ENCODE results near the gene FZR1.
"Not testable (repeated sequence)": the region's sequence is repeated elsewhere in the genome, so short reads cannot be mapped to it uniquely, and the experiment has no call there.

Gene FZR1

DNA sequence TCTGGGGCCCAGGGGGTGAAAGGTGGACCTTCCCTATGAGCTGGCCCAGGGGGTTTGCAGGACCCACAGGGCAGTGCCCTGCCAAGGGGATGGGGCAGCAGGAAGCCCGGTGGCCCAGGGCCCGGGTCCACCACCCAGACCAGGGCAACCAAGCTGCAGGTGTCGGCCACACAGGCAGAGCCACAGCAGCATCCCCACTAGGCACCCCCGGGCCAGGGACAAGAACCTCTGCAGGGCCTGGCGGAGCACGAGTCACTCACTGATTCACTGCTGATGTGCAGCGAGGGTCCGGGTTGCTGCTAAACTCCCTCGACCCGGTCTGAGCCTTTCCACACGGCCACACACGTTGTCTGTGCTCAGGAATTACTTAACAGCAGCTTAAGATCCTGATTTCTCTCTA is 8.8 kb downstream of the FZR1 start:
- DNase-seq (ENCODE audit: low read depth), result no peak

DNA sequence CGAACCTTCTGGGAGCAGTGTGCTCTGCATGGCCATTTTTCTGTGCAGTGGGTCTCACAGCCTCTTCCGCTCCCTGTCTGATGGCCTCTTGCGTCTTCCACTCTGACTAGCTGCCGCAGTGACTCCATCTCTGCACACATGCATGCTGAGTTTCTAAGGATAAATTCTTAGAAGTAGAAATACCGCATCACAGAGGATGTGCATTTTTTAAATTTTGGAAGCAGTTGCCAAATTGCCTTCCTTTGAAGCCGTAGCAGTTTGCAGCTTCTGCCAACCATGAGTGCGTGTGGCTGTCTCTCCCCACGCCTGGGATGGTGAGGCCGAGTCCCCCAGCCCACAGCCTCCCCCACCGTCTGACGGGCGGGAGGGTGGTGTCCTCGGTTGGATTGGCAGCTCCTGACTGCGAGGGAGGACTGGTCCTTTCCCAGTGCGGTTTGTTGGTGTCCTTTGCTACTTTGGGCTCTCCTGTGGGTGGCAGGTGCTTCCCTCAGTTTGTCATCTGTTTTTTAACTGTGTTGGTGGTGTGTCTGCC is 9.8 kb downstream of the FZR1 start:
- DNase-seq (ENCODE audit: low read depth), result no peak

DNA sequence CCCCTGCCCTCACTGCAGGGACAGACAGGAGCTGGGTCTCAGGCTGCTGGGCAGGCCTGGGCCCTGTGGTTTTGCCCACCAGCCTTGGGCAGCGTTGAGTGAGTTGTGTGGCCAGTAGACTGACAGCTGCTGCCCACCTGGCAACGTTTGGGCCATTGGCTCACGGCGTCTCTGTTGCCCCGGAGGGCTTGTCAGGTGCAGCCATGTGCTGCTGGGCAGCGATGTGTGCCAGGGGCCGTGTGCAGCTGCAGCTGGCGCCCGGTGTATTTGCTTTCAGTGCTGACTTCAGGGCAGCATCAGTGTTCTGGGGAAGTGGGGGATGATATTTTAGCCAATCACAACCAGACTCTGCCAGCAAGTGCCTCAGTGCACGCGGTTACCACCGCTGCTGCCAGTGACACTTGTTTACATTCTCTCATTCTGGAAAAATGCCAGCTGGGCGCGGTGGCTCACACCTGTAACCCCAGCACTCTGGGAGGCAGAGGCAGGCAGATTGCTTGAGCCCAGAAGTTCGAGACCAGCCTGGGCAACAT is 10.6 kb downstream of the FZR1 start:
- DNase-seq (ENCODE audit: low read depth), result peak; percentile 33

DNA sequence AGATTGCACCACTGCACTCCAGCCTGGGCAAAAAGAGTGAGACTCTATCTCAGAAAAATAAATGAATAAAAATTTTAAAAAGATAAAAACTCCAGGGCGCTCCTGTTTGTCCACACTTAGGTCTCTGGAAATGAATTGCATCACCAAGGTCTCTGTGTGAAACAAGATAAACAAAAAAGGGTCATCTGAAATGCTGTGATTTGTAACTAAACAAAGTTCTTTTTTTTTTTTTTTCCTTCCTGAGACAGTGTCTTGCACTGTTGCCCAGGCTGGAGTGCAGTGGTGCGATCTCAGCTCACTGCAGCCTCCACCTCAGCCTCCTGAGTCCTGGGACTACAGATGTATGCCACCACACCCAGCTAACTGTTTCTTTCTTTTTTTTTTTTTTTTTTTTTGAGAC is 11.5 kb downstream of the FZR1 start:
- DNase-seq (ENCODE audit: low read depth), result no peak

DNA sequence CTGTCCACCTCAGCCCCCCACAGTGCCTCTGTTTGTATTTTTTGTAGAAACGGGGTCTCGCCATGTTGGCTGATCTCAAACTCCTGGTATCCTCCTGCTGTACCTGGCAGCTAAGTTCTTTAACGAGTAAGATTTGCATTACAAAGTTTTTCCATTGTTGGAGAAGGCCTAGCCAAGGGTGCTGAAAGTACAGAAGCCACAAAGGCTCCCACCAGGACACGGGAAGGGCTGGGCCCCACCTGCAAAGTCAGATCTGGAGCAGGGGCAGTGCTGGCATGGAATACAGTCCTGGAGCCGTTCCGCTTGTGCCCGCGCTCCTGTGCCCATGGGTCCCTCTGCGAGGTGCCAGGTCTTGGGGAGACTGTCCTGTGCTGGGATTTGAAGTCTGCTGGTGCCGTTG is 12.1 kb downstream of the FZR1 start:
- DNase-seq (ENCODE audit: low read depth), result no peak

DNA sequence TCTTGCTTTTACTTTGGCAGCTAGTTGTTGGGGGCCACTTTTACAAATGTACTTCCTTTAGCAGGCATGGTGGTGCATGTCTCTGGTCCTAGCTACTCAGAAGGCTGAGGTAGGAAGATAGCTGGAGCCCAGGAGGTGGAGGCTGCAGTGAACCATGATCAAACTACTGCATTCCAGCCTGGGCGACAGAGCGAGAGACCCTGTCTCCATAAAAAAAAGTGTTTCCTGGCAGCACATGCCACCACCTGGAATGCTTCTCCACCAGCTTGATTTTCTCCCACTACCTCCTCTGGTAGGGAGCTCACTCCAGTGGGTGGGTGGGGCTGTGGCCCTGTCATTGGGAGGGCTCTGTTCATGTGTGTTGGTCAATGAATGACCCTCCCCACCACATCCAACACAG is 12.5 kb downstream of the FZR1 start:
- no peak for DNase-seq (ENCODE audit: low read depth)

DNA sequence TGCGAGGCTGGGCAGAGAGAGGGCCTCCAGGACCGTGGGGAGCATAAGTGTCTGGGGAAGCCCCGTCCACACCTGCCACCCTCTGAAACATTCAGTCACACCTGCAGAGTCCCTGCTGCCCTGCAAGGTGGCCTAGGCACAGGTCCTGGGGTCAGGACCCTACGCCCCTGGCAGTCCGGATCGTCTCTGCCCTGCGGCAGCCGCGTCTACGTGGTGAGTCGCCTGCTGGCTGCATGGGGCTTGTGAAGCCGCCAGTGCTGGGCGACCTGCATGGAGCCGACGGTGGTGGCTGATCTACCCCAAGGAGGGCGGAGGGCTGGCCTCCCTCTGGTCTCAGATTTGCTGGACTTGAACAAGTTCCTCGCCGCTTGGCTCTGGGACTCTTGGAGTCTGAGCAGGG is 13.0 kb downstream of the FZR1 start:
- DNase-seq (ENCODE audit: low read depth), result no peak

DNA sequence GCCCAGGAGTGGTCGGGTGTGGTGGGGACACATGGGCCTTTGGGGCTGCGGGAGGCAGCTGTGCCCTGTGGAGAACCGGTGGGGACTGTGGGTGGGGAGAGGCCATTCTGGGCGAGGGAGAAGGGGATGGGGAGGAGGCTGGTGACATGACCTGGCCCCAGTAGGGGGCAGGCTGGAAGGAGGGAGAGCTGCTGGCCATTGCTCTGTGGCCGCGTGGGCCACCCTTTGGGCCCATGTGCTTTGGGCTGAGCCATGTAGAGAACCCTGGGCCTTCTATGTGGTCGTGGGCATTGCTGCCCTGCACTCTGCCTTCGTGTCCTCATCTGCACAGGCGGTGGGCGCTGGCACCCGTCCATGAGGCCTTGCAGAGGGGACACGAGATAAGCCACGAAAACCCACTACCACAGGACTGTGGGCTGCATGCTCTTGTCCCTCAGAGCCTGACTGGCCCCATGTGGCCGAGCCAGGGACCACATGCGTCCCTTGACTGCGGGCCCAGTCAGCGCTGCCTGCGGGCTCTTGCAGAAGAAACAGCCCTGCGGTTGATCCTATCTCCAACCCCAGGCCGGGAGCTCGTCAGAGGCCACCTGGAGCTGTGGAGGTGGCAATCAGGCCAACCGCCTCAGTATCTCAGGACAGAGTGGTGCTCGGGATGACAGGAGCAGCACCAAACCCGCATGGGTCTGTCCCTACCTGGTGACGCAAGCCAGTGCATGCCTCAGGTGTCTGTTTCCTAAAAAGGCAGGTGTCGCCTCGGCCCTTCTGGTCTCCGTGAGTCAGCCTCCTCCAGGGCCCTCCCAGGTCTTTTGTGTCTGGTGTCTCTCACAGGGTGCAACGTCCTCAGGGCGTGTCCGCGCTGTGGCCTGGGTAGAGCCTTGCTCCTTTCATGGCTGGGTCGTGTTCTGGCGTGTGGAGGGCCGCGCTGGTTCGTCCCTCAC is 14.3 kb downstream of the FZR1 start:
- no peak for DNase-seq (ENCODE audit: low read depth)

DNA sequence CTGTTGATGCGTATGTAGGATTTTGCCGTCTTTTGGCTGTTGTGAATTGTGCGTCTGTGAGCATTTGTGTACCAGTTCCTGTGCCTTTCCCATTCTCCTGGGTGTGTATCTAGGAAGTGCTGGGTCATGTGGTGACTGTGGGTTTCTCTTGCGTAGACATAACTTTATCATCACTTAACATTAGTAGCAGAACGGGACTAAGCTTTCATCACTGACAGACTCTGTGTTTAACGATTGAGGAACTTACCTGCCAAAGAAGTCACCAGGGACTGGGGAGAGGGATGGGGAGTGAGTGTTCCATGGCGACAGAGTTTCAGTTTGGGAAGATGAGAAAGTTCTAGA is 15.0 kb downstream of the FZR1 start:
- no peak for DNase-seq (ENCODE audit: low read depth)

DNA sequence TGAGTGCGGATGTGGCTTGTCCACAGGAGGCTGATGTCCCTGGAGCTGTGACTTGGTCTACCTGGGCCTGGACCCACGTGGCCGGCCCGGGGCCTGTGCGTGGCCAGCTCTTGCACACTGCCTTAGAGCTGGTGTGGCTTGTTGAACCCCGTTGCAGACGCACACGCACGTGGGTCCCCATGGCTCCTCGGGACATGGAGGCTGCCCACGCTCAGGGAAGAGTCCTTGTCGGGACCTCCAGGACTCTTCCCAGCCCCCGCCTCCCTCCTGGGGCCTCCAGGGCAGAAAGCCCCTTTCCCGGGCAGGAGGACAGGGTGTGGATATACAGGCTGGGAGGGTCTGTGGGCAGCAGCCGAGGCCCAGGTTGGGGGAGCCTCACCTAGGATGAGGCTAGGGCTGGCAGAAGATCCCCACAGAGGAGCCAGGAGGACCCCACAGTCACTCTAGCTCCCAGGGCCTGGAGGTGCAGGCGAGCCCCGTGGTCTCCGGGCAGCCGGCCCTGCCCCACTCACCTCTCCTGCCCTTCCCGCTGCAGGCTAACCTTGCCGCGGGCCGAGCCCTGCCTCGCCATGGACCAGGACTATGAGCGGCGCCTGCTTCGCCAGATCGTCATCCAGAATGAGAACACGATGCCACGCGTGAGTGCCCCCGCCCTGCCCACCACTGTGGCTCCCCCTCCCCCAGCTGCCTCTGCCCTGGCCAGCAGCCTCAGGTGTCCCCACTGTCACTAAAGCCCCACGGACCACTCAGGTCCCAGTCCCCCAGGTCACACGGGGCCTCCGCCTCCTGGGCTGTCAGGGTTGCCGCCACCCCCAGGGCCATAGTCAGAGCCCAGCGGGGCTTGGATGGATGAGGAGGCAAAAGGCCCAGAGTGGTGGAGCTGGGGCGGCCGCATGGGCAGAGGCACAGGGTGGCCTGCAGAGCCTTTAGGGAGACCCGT is 16.6 kb downstream of the FZR1 start:
- DNase-seq (ENCODE audit: low read depth), result no peak

DNA sequence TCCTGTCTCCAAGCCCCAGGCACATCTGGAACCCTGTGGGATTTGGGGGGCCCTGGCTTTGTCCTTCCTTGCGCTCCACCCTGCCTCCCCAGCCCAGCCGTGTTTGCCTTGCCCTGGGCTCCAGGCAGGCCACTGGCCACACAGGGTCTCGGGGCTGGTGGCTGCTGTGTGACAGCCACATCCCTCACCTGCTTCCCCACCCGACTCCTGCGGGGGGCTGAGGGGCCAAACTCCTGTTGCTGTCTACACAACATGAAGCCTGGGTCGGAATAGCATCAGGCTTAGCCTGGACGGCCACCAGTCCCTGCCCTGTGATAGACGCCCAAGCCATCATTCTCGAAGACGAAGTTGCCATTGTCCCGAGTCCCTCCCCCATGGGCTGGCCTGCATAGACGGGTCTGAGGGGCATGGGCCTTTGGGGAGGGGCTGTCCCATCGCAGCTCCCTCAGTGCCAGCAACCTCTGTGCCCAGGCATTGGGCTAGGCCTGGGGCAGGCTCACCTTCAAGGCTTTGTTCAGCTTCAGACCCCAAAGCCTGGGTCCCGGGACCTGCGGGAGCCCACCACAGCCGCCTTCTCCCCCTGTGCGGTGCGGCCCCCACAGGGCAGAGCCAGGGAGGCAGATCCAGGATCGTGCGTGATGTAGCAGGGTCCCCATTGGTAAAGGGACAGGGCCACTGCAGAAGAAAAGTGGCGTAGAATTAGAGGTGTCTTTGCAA is 17.4 kb downstream of the FZR1 start:
- DNase-seq (ENCODE audit: low read depth), result no peak

DNA sequence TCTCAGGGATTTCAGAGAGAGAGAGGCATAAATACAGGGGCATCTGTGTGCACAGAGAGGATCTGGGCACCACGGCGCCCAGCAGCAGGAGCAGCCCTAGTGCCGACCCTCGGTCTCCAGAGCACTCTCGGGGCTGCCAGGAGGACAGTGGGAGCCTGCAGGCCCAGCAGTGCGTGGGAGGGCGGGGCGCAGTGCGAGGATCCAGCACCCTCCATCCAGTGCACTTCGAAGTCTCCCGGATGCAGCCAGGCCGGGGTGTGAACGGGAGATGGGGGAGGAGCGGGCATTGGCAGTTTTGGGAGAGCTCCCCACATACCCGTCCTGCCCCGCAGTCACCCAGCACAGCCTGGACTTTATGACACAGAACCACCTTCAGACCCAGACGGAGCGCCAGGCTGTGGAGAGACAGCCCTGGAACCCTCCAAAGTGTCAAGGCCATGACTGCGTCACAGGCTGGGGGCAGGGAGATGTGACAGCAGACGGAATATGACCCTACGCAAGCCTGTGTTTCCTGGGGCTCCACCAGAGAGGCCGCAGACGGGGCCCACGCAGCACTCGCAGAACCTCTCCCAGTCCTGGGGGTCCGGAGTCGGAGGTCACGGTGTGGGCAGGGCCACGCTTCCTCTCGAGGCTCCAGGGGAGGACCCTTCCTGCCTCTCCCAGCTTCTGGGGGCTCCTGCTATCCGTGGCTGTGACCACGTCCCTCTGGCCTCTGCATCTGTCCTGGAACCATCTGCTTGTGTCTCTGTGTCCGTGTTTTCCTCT is 18.1 kb downstream of the FZR1 start:
- no peak for DNase-seq (ENCODE audit: low read depth)

DNA sequence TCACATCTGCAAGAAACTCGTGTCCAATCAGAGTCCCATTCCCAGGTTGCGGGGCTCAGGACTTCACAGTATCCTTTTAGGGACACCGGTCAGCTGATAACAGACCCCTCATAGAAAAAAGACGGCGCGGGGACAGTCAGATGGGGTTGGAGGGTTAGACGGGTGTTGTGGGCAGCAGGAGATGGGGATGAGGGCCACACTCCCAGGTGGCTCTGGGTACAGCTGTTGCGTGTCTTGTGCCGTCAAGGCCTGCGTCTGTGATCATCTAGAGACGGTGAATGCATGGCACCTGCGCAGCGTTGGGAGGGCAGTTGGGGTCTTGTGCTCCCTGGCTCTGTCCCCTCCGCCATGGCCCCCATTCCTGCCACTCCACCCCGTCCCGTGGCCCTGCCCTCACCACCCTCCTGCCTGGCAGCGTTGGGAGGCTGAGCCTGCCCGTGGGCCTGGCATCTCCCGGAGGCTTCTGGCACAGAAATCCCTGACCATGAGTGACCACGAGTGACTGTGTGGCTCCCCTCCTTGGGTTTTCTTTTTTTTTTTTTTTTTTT is 18.9 kb downstream of the FZR1 start:
- no peak for DNase-seq (ENCODE audit: low read depth)

DNA sequence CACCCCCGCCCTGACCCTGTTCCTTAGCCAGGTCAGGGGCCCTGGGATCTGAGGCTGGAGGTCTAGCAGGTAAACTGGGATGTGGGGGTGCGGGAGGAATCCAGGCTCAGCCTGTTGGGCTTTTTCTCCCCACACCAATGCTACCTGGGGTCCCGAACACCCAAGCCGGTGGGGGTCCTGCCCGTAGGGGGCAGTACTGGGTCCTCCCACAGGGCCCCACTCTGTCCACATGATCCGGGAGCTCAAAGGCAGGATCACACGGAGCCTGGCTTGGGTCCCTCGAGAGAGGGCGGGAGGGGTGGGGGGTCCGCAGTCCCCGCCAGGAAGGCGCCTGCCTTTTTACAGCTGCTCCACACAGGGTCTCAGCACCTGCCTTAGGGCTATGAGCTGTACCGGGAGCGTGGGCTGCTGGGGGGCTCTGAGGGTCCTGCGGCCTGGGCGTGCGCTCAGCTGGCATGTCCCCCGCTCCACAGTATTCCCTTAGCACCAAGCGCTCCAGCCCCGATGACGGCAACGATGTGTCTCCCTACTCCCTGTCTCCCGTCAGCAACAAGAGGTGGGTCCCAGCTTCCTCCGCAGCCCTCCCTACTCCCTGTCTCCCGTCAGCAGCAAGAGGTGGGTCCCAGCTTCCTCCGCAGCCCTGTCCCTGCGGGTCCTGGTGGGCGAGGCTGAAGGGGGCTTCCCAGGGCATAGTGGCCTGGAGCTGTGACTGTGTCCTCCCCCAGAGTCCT is 20.6 kb downstream of the FZR1 start:
- DNase-seq (ENCODE audit: low read depth), result no peak

DNA sequence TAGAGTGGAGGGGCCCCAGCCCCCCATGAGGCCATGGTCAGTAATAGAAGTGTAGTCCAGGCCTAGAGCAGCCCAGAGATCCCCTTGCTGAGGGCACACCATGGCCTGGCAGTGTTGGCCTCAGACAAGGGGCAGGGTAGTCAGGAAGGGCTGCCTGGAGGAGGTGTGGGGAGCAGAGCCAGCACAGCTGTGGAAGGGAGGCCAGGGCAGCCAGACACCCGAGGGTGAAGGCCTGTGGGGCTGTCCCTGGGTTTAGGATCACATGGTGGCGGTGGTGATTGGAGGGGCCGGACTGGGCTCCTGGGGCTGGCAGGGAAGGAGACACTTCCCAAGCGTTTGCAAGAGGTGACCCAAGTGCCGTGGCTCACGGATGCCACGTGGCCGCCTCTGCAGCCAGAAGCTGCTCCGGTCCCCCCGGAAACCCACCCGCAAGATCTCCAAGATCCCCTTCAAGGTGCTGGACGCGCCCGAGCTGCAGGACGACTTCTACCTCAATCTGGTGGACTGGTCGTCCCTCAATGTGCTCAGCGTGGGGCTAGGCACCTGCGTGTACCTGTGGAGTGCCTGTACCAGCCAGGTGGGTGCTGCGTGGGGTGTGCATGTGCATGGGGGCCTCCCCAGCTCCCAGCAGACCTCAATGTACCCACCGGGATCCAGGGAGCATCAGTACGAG is 21.3 kb downstream of the FZR1 start:
- DNase-seq (ENCODE audit: low read depth), result no peak

DNA sequence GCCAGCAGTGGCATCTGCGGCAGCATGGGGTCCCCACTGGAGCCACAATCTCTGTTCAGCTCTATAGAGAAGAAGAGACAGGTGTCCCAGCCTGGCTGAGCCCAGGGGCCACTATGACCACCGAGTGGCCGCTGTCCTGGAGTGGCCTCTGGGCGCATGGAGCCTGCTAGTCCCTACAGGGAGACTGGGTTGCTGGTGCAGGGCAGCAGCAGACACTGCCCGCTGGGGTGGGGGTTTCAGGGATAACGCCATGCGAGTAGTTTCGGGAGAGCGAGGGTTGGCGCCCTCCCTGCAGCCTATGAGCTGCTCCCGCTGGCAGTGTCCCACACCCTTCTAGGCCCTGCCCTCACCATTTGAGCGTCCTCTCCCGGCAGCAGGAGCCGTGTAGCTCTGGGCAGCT is 22.0 kb downstream of the FZR1 start:
- no peak for DNase-seq (ENCODE audit: low read depth)

DNA sequence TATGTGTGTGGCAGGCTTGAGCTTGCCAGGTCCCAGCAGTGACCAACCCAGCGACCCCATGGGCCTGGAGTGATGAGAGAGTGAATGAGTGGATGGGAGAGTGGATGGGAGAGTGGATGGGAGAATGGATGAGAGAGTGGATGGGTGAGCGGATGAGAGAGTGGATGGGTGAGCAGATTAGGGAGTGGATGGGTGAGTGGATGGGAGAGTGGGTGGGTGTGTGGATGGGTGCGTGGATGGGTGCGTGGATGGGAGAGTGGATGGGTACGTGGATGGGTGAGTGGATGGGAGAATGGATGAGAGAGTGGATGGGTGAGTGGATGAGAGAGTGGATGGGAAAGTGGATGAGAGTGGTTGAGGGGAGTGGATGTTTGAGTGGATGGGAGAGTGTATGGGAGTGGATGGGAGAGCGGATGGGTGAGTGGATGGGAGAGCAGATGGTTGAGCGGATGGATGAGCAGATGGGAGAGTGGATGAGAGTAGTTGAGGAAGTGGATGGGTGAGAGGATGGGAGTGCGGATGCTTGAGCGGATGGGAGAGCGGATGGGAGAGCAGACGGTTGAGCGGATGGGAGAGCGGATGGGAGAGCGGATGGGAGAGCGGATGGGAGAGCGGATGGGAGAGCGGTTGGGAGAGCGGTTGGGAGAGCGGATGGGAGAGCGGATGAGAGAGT is 22.6 kb downstream of the FZR1 start:
- no peak for DNase-seq (ENCODE audit: low read depth)

DNA sequence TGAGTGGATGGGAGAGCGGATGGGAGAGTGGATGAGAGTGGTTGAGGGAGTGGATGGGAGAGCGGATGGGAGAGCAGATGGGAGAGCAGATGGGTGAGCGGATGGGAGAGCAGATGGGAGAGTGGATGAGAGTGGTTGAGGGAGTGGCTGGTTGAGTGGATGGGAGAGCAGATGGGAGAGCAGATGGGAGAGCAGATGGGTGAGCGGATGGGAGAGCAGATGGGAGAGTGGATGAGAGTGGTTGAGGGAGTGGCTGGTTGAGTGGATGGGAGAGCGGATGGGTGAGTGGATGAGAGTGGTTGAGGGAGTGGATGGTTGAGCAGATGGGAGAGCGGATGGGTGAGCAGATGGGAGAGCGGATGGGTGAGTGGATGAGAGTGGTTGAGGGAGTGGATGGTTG is 23.2 kb downstream of the FZR1 start:
- DNase-seq (ENCODE audit: low read depth), result not testable (repeated sequence)

DNA sequence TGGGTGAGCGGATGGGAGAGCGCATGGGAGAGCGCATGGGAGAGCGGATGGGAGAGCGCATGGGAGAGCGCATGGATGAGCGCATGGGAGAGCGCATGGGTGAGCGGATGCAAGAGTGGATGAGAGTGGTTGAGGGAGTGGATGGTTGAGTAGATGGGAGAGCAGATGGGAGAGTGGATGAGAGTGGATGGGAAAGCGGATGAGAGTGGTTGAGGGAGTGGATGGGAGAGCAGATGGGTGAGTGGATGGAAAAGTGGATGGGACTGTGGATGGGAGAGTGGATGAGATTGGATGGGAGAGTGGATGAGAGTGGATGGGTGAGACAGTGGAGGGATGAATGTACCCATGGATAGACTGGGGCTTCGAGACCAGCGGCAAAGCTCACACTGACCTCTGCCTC is 24.3 kb downstream of the FZR1 start:
- DNase-seq (ENCODE audit: low read depth), result no peak

All from activated T-helper 1 cell treated with Interleukin-2 at 50 U/mL for 16 hours (primary cell).